Muscle layer of duodenum (tissue), 2 donors: ENCODE measurements around the gene TNFAIP3.
"Not testable (repeated sequence)": the region's sequence is repeated elsewhere in the genome, so short reads cannot be mapped to it uniquely, and the experiment has no call there.

Experiments
- H3K27ac ChIP-seq: one replicate; pipeline ENCODE4 v1.7.0; 2013; ENCODE audit warnings: mild to moderate bottlenecking, low read length
- H3K27me3 ChIP-seq: one replicate; pipeline ENCODE4 v1.7.0; 2013; ENCODE audit warnings: low read depth, mild to moderate bottlenecking, control low read depth, low read length
- H3K36me3 ChIP-seq, 2 donors: one replicate each; pipeline ENCODE4 v1.7.0; 2013; ENCODE audit warnings: low read length in 2 of 2, control low read depth in 1 of 2, mild to moderate bottlenecking in 1 of 2; ENCODE audit not compliant: insufficient read depth in 2 of 2, control insufficient read depth in 1 of 2
- H3K4me1 ChIP-seq, 2 donors: one replicate each; pipeline ENCODE4 v1.7.0; 2013; ENCODE audit warnings: low read length in 2 of 2, mild to moderate bottlenecking in 2 of 2, control low read depth in 1 of 2, moderate library complexity in 1 of 2; ENCODE audit not compliant: insufficient read depth in 2 of 2, control insufficient read depth in 1 of 2
- H3K4me3 ChIP-seq, 2 donors: one replicate each; pipeline ENCODE4 v1.7.0; 2013; ENCODE audit warnings: low read length in 2 of 2, low read depth in 1 of 2, mild to moderate bottlenecking in 1 of 2
- H3K9me3 ChIP-seq, 2 donors: one replicate each; pipeline ENCODE4 v1.7.0; 2013; ENCODE audit warnings: low read length in 2 of 2, control low read depth in 1 of 2, mild to moderate bottlenecking in 1 of 2; ENCODE audit not compliant: control insufficient read depth in 1 of 2
- donor health status: healthy.

Gene TNFAIP3

DNA sequence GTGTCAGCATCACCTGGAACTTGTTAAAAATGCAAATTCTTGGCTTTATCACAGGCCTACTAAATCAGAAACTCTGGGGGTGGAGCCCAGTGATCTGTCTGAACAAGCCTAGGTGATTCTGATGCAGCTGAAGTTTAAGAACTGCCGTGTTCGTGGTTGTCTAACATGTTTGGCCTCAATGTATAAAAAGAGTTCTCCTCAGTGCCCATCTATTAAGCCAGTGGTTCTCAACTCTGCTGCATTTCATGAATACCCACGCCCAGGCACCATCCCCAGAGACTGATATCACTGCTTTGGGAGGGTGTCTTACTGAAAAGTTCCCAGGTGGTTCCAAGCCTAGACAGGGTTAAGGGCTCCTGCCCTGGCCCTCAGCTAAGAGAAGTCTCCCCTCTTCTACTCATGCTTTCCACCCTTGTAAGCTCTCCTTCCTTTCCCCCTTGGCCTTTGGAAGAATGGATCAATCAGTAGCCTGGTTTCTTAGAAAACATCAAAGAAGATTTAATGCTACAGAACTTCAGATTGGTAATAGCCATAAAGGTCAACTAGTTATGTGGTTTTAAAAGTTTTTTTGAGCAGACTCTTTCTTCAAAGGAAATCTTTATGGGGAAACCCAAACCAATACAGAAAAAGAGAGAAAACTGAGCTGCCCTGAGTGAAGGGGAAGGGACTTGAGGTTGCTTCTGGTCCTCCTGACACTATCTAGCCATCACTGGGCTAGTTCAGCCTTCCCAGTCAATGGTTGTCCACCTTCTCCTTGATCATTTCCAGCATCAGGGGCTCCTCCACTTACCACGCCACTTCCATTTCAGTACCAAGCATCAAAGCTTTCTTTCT lies 38.9 kb upstream of the TNFAIP3 start:
- H3K36me3 ChIP-seq: no peaks in the 10 kb centered on the region
- H3K27ac ChIP-seq: no peak overlapping the region
- peaks cover 0 to 18% of the 10 kb centered on the region in 2 donors for H3K4me1 ChIP-seq
- H3K27me3 ChIP-seq: no peaks in the 10 kb centered on the region
- H3K9me3 ChIP-seq: peaks cover 0 to 2% of the 10 kb centered on the region in 2 donors
- no peak overlapping the region for H3K4me3 ChIP-seq

DNA sequence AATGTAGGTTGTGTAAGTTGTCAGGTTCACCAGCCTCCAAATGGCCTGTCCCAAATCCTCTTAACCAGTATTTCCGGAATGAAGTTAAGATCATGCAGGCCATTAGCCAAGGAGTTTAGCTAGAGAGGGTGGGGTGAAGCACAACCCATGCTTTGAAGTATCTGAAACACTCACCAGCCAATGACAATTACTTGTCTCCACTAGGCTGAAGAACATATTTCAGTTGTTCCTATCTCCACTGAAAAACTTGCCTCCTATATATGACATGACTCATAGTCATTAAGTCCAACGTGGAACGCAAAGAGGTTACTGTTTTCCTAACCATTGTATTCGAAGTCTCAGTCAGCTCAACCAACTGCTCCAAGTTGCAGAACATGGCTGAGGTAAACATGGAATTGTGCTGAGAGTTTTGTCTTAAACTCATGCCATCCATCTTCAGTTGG lies 37.4 kb upstream of the TNFAIP3 start:
- Histone ChIP-seq H3K4me1 (peaks cover 0 to 4% of the 10 kb centered on the region in 2 donors), H3K36me3 (no peaks in the 10 kb centered on the region), H3K27me3 (no peaks in the 10 kb centered on the region), H3K27ac (no peak overlapping the region), H3K4me3 (no peak overlapping the region), H3K9me3 (peaks cover 0 to 2% of the 10 kb centered on the region in 2 donors)

DNA sequence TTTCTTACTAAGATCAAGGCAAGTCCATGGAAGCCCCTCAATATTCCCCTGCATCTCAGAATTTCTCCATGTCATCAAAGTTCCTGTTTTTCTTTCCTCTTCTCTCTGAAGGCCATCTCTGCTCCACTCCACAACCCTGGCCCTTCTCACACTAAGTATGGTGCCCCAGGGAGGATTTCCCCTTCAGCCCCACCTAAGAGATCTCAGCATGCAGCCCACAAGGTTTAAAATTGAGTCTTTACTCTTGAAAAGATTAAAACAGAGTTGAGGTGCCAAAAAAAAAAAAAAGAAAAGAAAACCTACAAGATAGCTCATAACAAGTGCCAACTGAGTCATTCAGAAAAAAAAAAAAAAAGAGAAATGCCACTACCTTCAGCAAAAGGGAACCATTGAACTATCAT lies 36.5 kb upstream of the TNFAIP3 start:
- Histone ChIP-seq H3K4me1 (no peaks in the 10 kb centered on the region), H3K27ac (no peak overlapping the region), H3K27me3 (no peaks in the 10 kb centered on the region), H3K9me3 (peaks cover 0 to 2% of the 10 kb centered on the region in 2 donors), H3K4me3 (no peak overlapping the region), H3K36me3 (no peaks in the 10 kb centered on the region)

DNA sequence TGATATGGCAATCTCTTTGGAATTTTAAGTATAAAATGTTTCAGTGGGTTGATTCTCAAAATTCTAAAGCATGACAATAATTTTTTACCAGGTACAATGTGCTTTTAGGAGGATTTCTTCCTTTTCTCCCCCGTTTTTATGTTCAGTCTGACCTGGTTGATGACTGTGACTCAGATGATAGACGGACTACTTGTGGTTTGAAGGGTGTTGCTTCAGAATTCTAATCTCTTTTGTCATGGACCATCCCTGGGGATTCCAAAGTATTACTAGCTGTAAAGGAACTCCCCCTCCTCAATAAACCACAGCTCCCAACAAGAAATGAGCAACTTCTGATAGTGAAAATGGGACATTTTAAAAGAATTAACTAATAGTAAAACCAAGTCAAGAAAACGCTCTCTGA lies 34.9 kb upstream of the TNFAIP3 start:
- H3K9me3 ChIP-seq: no peaks in the 10 kb centered on the region
- H3K4me1 ChIP-seq: no peaks in the 10 kb centered on the region
- H3K36me3 ChIP-seq: no peaks in the 10 kb centered on the region
- H3K4me3 ChIP-seq: no peak overlapping the region
- no peaks in the 10 kb centered on the region for H3K27me3 ChIP-seq
- no peak overlapping the region for H3K27ac ChIP-seq

DNA sequence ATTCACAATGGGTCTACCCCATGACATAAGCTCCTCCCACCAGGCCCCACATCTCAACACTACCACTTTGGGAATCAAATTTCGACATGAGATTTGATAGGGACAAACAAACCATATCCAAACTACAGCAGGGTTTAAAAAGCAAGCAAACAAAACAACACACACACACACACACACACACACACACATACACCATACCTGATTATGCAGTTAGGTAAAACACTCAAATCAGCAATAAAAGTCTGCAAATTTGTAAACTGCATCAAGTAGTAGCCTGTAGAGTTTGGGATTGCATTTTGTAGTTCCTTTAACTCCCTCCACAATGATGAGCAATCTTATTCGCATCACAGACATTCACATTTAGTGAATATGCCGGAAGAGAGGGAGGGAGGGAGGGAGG lies 32.6 kb upstream of the TNFAIP3 start:
- H3K36me3 ChIP-seq: no peaks in the 10 kb centered on the region
- no peaks in the 10 kb centered on the region for H3K4me1 ChIP-seq
- no peak overlapping the region for H3K27ac ChIP-seq
- peaks cover 0 to 5% of the 10 kb centered on the region in 2 donors for H3K9me3 ChIP-seq
- no peak overlapping the region for H3K4me3 ChIP-seq
- no peaks in the 10 kb centered on the region for H3K27me3 ChIP-seq

DNA sequence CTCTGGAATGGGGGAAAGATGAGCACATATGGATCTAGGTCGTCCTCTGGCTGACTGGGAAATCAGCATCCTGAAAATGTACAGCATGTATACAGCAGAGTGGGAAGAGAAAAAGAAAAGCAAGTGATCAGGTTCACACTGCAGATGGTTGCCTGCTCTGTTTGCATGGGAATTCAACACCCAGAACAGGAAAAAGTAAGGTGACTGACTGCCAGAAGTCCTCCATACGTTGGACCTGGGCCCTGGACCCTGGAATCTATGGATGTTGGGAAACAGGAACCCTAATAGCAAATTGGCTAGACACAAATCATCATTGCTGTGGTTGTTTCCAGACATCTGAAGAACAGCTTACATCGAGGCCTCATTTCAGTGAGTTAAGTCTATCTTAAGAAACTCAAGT lies 30.3 kb upstream of the TNFAIP3 start:
- H3K27ac ChIP-seq: no peak overlapping the region
- peaks cover 0 to 5% of the 10 kb centered on the region in 2 donors for H3K9me3 ChIP-seq
- no peak overlapping the region for H3K4me3 ChIP-seq
- H3K4me1 ChIP-seq: no peaks in the 10 kb centered on the region
- no peaks in the 10 kb centered on the region for H3K27me3 ChIP-seq
- H3K36me3 ChIP-seq: no peaks in the 10 kb centered on the region

DNA sequence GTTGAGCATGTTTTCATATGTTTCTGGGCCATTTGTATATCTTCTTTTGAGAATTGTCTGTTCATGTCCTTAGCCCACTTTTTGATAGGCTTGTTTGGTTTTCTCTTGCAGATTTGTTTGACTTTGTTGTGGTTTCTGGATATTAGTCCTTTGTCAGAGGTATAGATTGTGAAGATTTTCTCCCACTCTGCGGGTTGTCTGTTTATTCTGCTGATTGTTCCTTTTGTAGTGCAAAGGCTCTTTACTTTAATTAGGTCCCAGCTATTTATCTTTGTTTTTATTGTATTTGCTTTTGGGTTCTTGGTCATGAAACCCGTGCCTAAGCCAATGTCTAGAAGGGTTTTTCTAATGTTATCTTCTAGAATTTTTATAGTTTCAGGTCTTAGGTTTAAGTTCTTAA lies 29.0 kb upstream of the TNFAIP3 start:
- not testable (repeated sequence) for H3K27ac ChIP-seq, H3K36me3 ChIP-seq, H3K4me3 ChIP-seq, H3K27me3 ChIP-seq, H3K4me1 ChIP-seq, H3K9me3 ChIP-seq

DNA sequence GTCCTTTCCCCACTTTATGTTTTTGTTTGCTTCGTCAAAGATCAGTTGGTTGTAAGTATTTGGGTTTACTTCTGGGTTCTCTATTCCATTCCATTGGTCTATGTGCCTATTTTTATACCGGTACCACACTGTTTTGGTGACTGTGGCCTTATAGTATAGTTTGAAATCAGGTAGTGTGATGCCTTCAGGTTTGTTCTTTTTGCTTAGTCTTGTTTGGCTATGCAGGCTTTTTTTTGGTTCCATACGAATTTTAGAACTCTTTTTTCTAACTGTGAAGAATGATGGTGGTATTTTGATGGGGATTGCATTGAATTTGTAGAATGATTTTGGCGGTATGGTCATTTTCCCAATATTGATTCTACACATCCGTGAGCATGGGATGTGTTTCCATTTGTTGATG lies 28.5 kb upstream of the TNFAIP3 start:
- H3K27ac ChIP-seq, H3K4me3 ChIP-seq, H3K4me1 ChIP-seq: not testable (repeated sequence)

DNA sequence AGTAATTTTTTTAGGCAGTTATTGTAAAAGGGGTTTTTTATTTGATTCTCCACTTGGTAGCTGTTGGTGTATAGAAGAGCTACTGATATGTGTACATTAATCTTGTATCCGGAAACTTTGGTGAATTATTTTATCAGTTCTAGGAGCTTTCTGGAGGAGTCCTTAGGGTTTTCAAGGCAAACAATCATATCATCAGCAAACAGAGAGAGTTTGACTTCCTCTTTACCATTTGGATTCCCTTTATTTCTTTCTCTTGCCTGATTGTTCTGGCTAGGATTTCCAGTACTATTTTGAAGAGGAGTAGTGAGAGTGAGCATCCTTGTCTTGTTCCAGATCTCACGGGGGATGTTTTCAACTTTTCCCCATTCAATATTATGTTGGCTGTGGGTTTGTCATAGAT lies 28.0 kb upstream of the TNFAIP3 start:
- Histone ChIP-seq H3K27me3 (no peaks in the 10 kb centered on the region), H3K4me3 (no peak overlapping the region), H3K27ac (no peak overlapping the region), H3K36me3 (no peaks in the 10 kb centered on the region), H3K4me1 (no peaks in the 10 kb centered on the region), H3K9me3 (peaks cover 0 to 5% of the 10 kb centered on the region in 2 donors)

More for the DNA sequence above, 28.5 kb upstream of the TNFAIP3 start:
- H3K27me3 ChIP-seq, H3K9me3 ChIP-seq, H3K36me3 ChIP-seq: not testable (repeated sequence)

DNA sequence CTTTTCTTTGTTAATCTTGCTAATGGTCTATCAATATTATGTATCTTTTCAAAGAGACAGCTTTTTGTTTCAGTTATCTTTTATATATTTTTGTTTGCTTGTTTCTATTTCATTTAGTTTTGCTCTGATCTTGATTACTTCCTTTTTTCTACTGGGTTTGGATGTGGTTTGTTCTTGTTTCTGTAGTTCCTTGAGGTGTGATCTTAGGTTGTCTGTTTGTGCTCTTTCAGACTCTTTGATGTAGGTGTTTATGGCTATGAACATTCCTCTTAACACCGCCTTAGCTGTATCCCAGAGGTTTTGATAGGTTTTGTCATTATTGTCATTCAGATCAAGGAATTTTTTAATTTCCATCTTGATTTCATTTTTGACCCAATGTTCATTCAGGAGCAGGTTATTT lies 26.8 kb upstream of the TNFAIP3 start:
- no peak overlapping the region for H3K4me3 ChIP-seq
- no peak overlapping the region for H3K27ac ChIP-seq
- peaks cover 0 to 5% of the 10 kb centered on the region in 2 donors for H3K9me3 ChIP-seq
- H3K36me3 ChIP-seq: no peaks in the 10 kb centered on the region
- no peaks in the 10 kb centered on the region for H3K4me1 ChIP-seq
- no peaks in the 10 kb centered on the region for H3K27me3 ChIP-seq

DNA sequence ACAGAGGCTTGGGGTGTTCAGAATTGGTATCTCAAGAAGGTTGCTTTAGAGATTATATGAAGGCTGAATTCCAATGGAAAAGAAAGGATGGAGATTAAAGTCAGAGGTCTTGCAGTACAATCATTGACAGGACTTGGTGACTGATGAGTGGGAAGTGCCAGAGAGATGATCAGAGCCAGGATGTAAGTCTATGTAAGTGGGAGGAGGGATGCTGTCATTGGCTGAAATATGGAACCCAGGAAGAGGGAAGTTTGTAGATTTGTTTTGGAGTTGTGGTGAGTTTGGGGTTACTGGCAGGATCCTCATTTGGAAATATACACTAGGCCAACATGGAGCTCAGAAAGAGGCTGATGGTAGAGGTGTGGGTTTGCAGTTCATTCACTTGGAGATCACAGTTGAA lies 23.8 kb upstream of the TNFAIP3 start:
- Histone ChIP-seq H3K9me3 (peaks cover 0 to 4% of the 10 kb centered on the region in 2 donors), H3K27ac (no peak overlapping the region), H3K36me3 (no peaks in the 10 kb centered on the region), H3K4me3 (no peak overlapping the region), H3K27me3 (no peaks in the 10 kb centered on the region), H3K4me1 (no peaks in the 10 kb centered on the region)

DNA sequence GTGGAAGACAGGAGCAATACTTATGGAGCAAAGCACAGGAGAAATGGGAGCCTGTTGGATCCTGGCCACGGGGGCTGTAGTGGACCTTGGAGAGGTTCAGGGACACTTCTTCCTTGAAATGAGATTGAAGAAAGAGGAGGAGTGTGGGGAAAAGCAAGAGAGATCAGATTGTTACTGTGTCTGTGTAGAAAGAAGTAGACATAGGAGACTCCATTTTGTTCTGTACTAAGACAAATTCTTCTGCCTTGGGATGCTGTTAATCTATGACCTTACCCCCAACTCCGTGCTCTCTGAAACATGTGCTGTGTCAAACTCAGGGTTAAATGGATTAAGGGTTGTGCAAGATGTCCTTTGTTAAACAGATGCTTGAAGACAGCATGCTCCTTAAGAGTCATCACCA lies 22.7 kb upstream of the TNFAIP3 start:
- not testable (repeated sequence) for H3K27ac ChIP-seq, H3K4me3 ChIP-seq, H3K36me3 ChIP-seq, H3K4me1 ChIP-seq, H3K9me3 ChIP-seq, H3K27me3 ChIP-seq
